DMS79 (cell line): ENCODE measurements around the gene MORN1.
A peak's percentile ranks its signal among the peaks of the same experiment; 100 is the strongest.

Experiments
- DNase-seq: peaks from one replicate; lab custom pipeline; 2025; lab: John Stamatoyannopoulos, UW

The MORN1 gene

DNA sequence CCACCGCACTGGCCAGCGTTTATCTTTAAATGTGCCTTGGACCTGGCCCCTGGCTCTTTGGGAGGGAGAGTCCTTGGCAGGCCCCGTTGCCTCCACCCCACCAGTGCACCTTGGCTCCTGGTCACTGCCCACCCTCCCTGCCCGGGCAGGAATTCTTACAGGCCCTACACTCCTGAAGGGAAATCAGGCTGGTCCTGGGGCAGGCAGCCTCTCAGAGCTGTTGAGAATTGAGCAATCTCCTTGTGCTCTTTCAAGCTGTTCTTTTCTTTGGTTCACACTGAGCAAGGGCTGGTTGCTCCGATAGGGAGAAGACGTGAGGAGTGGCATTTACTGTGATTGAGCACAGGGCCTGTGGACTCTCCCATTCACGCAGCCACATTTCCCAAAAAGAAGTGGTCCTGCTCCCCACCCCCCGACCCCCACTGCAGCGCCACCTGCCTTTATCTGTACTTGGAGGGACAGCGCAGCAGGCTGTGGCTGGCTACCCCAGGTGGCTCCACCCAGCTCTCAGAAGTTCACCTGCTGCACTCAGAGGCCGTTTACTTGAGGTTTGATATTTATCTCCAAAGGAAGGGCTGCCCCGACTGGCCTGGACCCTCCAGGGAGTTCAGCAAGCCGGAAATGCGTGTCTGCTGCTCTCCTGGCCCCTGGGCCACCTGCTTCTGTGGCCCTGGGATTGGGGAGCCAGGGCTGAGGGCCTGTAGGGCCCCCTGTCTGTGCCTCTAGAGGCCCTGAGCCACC, 115.4 kb downstream of the MORN1 start:
- peak; percentile 94 for DNase-seq

GRCh38 chr1:2274929-2275475, 116.4 kb downstream of the MORN1 start:
- DNase-seq = peak; percentile 5

- DNase-seq = no peak
These were observed 117.0 kb downstream of the MORN1 start for GRCh38 chr1:2274231-2274928.

- no peak for DNase-seq
These were observed 117.8 kb downstream of the MORN1 start for GRCh38 chr1:2273401-2274090.

DNA sequence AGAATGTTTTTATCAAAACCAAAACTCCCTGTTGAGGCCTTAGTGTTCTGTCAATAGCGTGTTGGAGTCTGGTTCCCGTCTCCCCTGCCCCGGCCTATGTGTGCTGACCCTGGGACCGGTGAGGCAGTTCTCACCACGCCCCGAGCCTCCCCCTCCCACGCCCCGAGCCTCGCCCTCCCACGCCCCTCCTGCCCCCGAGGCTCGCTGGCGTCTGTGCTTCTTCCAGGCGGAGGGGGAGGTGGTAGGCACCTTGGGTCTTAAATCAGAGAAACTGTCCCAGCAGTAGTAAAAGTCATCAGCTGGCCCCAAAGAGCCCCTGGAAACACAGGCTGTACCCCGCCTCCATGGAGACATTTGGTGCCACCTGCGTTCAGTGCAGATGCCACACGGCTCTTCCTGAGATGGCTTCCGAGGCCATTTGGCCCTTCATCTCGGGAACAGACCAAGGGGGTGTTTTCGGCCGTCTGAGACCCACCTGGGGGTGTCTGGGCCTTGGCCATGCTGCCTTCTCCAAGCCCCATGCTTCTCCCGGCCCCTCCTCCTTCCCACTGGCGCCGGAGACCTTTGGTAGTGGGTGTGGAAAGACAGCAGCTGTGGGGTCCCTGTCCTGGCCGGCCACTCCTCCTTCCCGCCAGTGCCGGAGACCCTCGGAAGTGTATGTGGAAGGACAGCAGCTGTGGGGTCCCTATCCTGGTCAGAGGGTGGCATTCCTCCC, 118.5 kb downstream of the MORN1 start:
- DNase-seq = no peak

GRCh38 chr1:2271841-2272655, 119.3 kb downstream of the MORN1 start:
- DNase-seq = no peak
